Measurements from ENCODE around the gene ARFGAP2.

- TF ChIP-seq EZH2phosphoT487 (conservative IDR thresholded peaks at IDR 0.05; ENCODE audit: low read length) (no peak), CTCF (IDR thresholded peaks at IDR 0.05; ENCODE audit: insufficient read depth, low read length, poor library complexity, severe bottlenecking) (no peak)
Measured at GRCh38 chr11:47155879-47156278, 20.8 kb downstream of the ARFGAP2 start.

Measured in SU-DHL-6 (cell line).